Endothelial cell of umbilical vein (primary cell): ENCODE measurements around the gene LRP1B. TPM values are rescaled to one million over a fixed set of nuclear protein-coding genes. Genes with fewer than 3 reads are reported as not detected.

Experiments used
- BruUV-seq: library from RNA; stranded (reverse); fragments of 400-500 nt; replicated peaks from 2 replicates; lab custom pipeline; 2021; lab: Mats Ljungman, UMichigan
- CTCF ChIA-PET: fragments of 300-600, 350-600 bp; sonication (Branson Sonifier 250); formaldehyde crosslinking; loops from one replicate; lab custom pipeline; 2021; ENCODE audit warnings: antibody characterized with exemption, inconsistent platforms; lab: Charles Lee
- POLR2A ChIA-PET: fragments of 300-600, 350-600 bp; sonication (Branson Sonifier 250); formaldehyde crosslinking; loops from one replicate; lab custom pipeline; 2021; ENCODE audit warnings: antibody characterized with exemption, inconsistent platforms; lab: Charles Lee
- DNase-seq: peaks from one replicate; pipeline ENCODE4 v3.0.0-alpha.2; 2011; ENCODE audit warnings: low read depth, low spot score
- FAIRE-seq: peaks from 2 replicates; lab custom pipeline; 2011; peaks lifted over from hg19 to GRCh38; lab: Jason Lieb, UNC
- H2AFZ ChIP-seq: 2 replicates; pipeline ENCODE4 v1.6.0; 2012; ENCODE audit warnings: low read depth, low read length, control low read depth, inconsistent platforms
- H3K27ac ChIP-seq: 2 replicates; pipeline ENCODE4 v1.5.1; 2011; ENCODE audit warnings: low read depth, mild to moderate bottlenecking, control low read depth, low read length, moderate library complexity; ENCODE audit not compliant: insufficient read depth
- H3K27me3 ChIP-seq, 2 experiments: 2 replicates each; pipeline versions ENCODE4 v1.6.0 to v1.6.1; 2011; ENCODE audit warnings: low read length in 2 of 2, mixed read lengths in 1 of 2; ENCODE audit not compliant: control insufficient read depth in 2 of 2, insufficient read depth in 2 of 2
- H3K36me3 ChIP-seq, 2 experiments: 2 replicates in 1 of 2; 3 replicates in 1 of 2; pipeline ENCODE4 v1.5.1; 2011; ENCODE audit warnings: low read length in 2 of 2, mild to moderate bottlenecking in 1 of 2, moderate library complexity in 1 of 2; ENCODE audit not compliant: control insufficient read depth in 2 of 2, insufficient read depth in 2 of 2; ENCODE audit errors: extremely low read depth in 1 of 2
- H3K4me1 ChIP-seq: 3 replicates; pipeline ENCODE4 v1.5.1; 2011; ENCODE audit warnings: mild to moderate bottlenecking, low read length; ENCODE audit not compliant: control insufficient read depth, insufficient read depth; ENCODE audit errors: extremely low read depth
- H3K4me2 ChIP-seq: 2 replicates; pipeline ENCODE4 v1.6.1; 2011; ENCODE audit warnings: low read length, control low read depth, mixed read lengths; ENCODE audit not compliant: insufficient read depth
- H3K4me3 ChIP-seq, 3 experiments: fragments of 200-600 bp in 1 of 3; sonication (generic), shearing (Covaris generic) in 1 of 3; replicated peaks in 1 of 3; 2 replicates each; pipeline ENCODE4 v1.5.1; 2011 to 2016; ENCODE audit warnings: control low read depth in 3 of 3, low read length in 3 of 3, mild to moderate bottlenecking in 2 of 3, inconsistent platforms in 1 of 3, low read depth in 1 of 3, moderate library complexity in 1 of 3; ENCODE audit not compliant: insufficient read depth in 1 of 3
- H3K79me2 ChIP-seq: 2 replicates; pipeline ENCODE4 v1.6.0; 2012; ENCODE audit warnings: low read length, inconsistent platforms; ENCODE audit not compliant: control insufficient read depth, insufficient read depth
- H3K9ac ChIP-seq: replicated peaks from 2 replicates; pipeline ENCODE3; 2011; ENCODE audit warnings: low read length, control low read depth; ENCODE audit not compliant: insufficient read depth; ENCODE audit errors: extremely low read depth
- H3K9me1 ChIP-seq: replicated peaks from 3 replicates; pipeline ENCODE4 v1.6.0; 2011; ENCODE audit warnings: mild to moderate bottlenecking, low read length; ENCODE audit not compliant: control insufficient read depth, insufficient read depth; ENCODE audit errors: extremely low read depth
- H3K9me3 ChIP-seq: replicated peaks from 2 replicates; pipeline ENCODE4 v1.5.1; 2012; ENCODE audit warnings: low read length, inconsistent platforms; ENCODE audit not compliant: control insufficient read depth, insufficient read depth
- H4K20me1 ChIP-seq: replicated peaks from 2 replicates; pipeline ENCODE3; 2011; ENCODE audit warnings: mild to moderate bottlenecking, low read length; ENCODE audit not compliant: control insufficient read depth, insufficient read depth; ENCODE audit errors: extremely low read depth
- CTCF ChIP-seq, 2 donors: IDR thresholded peaks; 1 replicate in 1 of 2; 2 replicates in 1 of 2; pipeline ENCODE4 v1.5.1; 2011; ENCODE audit warnings: low read length in 2 of 2, mild to moderate bottlenecking in 2 of 2, moderate library complexity in 2 of 2, control low read depth in 1 of 2, inconsistent platforms in 1 of 2, low read depth in 1 of 2; ENCODE audit not compliant: insufficient read depth in 1 of 2; ENCODE audit errors: extremely low read depth in 1 of 2
- EZH2 ChIP-seq: IDR thresholded peaks from 2 replicates; pipeline ENCODE4 v1.6.1; 2012; ENCODE audit warnings: borderline replicate concordance, low read depth, mild to moderate bottlenecking, moderate library complexity, low read length, inconsistent platforms; ENCODE audit not compliant: severe bottlenecking
- FOS ChIP-seq: IDR thresholded peaks from 2 replicates; pipeline ENCODE4 v1.6.1; 2011; ENCODE audit warnings: mild to moderate bottlenecking, low read length, moderate library complexity, borderline replicate concordance; ENCODE audit not compliant: insufficient read depth
- GATA2 ChIP-seq: IDR thresholded peaks from 2 replicates; pipeline ENCODE4 v1.7.0; 2011; ENCODE audit warnings: low read depth, mild to moderate bottlenecking, moderate library complexity, mixed read lengths, low read length; ENCODE audit not compliant: insufficient read length, insufficient read depth
- JUN ChIP-seq: IDR thresholded peaks from 2 replicates; pipeline ENCODE4 v1.6.1; 2011; ENCODE audit warnings: borderline replicate concordance, low read depth; ENCODE audit not compliant: insufficient read length, insufficient read depth
- MAX ChIP-seq: IDR thresholded peaks from 2 replicates; pipeline ENCODE4 v1.6.1; 2011; ENCODE audit not compliant: insufficient read depth, insufficient read length
- MYC ChIP-seq: IDR thresholded peaks from one replicate; pipeline ENCODE4 v1.6.1; 2011; ENCODE audit warnings: mild to moderate bottlenecking, low read depth, low read length
- POLR2A ChIP-seq: IDR thresholded peaks from 2 replicates; pipeline ENCODE4 v1.6.1; 2012; ENCODE audit warnings: low read depth, mild to moderate bottlenecking, control low read depth, low read length
- POLR2AphosphoS5 ChIP-seq: IDR thresholded peaks from 2 replicates; pipeline ENCODE4 v1.6.1; 2012; ENCODE audit warnings: low read depth, mild to moderate bottlenecking, control low read depth, low read length, moderate library complexity; ENCODE audit not compliant: insufficient read depth
- dilution Hi-C: fragments of 300-500 bp; cut with MboI; formaldehyde crosslinking; loops from one replicate; pipeline ENCODE4 v1.15.0; 2019; ENCODE audit warnings: low sequenced_read_pairs; ENCODE audit not compliant: extremely low pct_ligation_motif_present
- intact Hi-C: fragments of 100-400 bp; cut with micrococcal nuclease; formaldehyde crosslinking; loops from one replicate; pipeline ENCODE4 v1.10.0; 2022
- polyA plus RNA-seq, 4 experiments: library from polyadenylated mRNA; depleted of rRNA in 3 of 4; stranded (reverse) in 3 of 4; unstranded in 1 of 4; fragments of >200 nt; gene quantifications; 2 replicates each; pipeline versions ENCODE4 v1.2.1 to v1.2.3, GENCODE V29; 2011 to 2012; ENCODE audit warnings: missing spikeins in 1 of 4
- total RNA-seq: library from RNA; stranded (reverse); gene quantifications from 2 replicates; pipeline ENCODE4 v1.2.3, GENCODE V29; 2021

The LRP1B gene
- total and polyA plus RNA-seq, 2 donors (not counting 3 experiments of a cell fraction or from before 2014, with no cell fraction given): 0.03 to 0.07 TPM

GRCh38 chr2:140465301-140465700, 1665.5 kb downstream of the LRP1B start:
- DNase-seq (no peak), FAIRE-seq (no peak)
- Histone ChIP-seq H3K27me3 (no peaks in the 10 kb centered on the region), H2AFZ (no peak overlapping the region), H3K9ac (no peak overlapping the region), H4K20me1 (no peaks in the 10 kb centered on the region), H3K9me3 (no peaks in the 10 kb centered on the region), H3K4me2 (no peak overlapping the region), H3K36me3 (no peaks in the 10 kb centered on the region), H3K79me2 (no peaks in the 10 kb centered on the region), H3K9me1 (no peaks in the 10 kb centered on the region), H3K4me3 (no peak overlapping the region), H3K4me1 (no peaks in the 10 kb centered on the region), H3K27ac (no peak overlapping the region)
- ChIA-PET POLR2A (no interaction called here), CTCF (no interaction called here)
- intact Hi-C loops: no loop called here
- no peak for TF ChIP-seq FOS
- TF ChIP-seq MAX: no peak
- no peak for TF ChIP-seq CTCF (IDR thresholded peaks at IDR 0.05; ENCODE audit: extremely low read depth in 1 of 2, insufficient read depth in 1 of 2, low read depth in 1 of 2, low read length in 2 of 2)
- TF ChIP-seq POLR2AphosphoS5: no peak
- no peak for TF ChIP-seq GATA2
- no peak for TF ChIP-seq EZH2
- TF ChIP-seq JUN: no peak
- no peak for TF ChIP-seq POLR2A
- no peak for TF ChIP-seq MYC
- dilution Hi-C loops: no loop called here
- no TSS peak for BruUV-seq
